GM12865 (cell line): ENCODE data around the gene BRD3OS.
A peak's percentile ranks its signal among the peaks of the same experiment; 100 is the strongest.

Experiments used
- DNase-seq: peaks from one replicate; pipeline ENCODE4 v3.0.0; 2010; ENCODE audit warnings: low read depth
- H3K4me3 ChIP-seq: 2 replicates; pipeline ENCODE4 v1.5.1; 2011; ENCODE audit warnings: mild to moderate bottlenecking, low read depth, low read length, control low read depth
- CTCF ChIP-seq: IDR thresholded peaks from 2 replicates; pipeline ENCODE4 v1.5.1; 2011; ENCODE audit warnings: low read length, control low read depth, low read depth, inconsistent platforms; ENCODE audit not compliant: insufficient read depth; ENCODE audit errors: missing control alignments

Gene BRD3OS

DNA sequence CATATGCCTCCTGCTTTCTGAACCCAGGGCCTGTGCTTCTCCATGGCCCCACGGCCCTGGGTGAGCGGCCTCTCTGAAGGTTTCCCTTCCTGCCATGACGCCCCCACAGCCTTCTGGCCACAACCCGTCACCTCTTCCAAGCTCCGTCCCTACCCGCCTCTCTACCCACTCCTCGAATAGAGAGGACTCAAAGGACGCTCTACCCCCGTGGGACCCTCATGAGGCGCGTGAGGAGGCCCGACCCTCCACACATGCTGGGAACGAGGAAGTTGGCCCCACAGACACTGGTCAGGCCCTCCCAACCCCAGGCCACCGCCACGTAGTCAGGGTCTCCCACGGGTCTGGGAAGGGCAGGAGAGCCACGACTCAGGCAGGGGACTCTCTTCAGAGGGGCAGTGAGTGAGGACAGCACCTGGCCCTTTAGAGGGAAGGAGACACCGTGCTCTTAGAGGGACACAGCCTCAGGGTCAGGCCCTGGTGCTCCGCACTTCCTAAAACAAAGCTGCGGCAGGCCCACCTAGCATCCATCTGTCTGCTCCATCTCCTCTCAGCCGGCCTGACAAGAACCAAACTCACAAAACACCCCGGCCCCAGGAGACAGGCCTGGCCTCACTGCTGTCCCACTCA, 37.3 kb downstream of the BRD3OS start:
- no peak for DNase-seq
- no peak for TF ChIP-seq CTCF
- H3K4me3 ChIP-seq: no peak overlapping the region

- H3K4me3 ChIP-seq: no peak overlapping the region
- no peak for DNase-seq
- TF ChIP-seq CTCF: no peak
Observed at GRCh38 chr9:134063088-134063570, 37.8 kb downstream of the BRD3OS start.

DNA sequence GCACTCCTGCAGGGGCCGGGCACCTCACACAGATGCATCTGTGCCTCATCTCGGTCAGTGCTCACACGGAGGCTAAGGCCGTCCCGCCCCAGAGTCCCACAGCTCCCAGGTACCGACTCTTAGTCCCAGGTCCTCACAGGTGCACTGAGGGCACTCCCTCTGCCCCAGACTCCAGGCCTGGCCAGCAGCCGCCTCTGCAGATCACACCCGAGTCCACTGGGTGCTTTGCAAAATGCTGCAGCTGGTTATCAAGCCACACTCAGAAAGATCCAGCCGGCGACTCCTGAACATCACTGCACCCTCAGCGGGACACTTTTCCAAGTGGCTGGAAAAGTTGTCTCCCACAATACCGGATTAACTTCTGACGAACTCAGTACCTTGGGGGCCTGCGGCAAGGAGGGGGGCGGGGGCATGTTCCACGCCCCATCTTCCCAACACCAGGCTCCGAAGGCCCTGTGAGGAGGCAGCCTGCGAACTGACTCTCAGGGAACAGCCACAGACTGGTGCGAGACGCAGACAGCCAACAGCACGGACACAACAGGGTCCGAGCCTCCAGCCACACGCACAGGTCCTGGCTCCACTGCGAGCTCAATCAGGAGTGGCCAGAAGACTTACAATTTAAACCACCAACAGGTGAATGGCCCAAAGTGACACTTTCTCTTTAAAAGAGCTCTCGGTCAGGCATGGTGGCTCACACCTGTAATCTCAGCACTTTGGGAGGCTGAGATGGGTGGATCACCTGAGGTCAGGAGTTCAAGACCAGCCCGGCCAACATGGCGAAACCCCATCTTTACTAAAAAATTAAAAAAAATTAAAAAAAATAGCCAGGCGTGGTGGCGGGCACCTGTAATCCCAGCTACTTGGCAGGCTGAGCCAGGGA, 38.5 kb downstream of the BRD3OS start:
- no peak for DNase-seq
- H3K4me3 ChIP-seq: no peak overlapping the region
- no peak for TF ChIP-seq CTCF

- no peak for TF ChIP-seq CTCF
- DNase-seq: no peak
- H3K4me3 ChIP-seq: no peak overlapping the region
Observed at GRCh38 chr9:134064711-134065110, 39.4 kb downstream of the BRD3OS start.

DNA sequence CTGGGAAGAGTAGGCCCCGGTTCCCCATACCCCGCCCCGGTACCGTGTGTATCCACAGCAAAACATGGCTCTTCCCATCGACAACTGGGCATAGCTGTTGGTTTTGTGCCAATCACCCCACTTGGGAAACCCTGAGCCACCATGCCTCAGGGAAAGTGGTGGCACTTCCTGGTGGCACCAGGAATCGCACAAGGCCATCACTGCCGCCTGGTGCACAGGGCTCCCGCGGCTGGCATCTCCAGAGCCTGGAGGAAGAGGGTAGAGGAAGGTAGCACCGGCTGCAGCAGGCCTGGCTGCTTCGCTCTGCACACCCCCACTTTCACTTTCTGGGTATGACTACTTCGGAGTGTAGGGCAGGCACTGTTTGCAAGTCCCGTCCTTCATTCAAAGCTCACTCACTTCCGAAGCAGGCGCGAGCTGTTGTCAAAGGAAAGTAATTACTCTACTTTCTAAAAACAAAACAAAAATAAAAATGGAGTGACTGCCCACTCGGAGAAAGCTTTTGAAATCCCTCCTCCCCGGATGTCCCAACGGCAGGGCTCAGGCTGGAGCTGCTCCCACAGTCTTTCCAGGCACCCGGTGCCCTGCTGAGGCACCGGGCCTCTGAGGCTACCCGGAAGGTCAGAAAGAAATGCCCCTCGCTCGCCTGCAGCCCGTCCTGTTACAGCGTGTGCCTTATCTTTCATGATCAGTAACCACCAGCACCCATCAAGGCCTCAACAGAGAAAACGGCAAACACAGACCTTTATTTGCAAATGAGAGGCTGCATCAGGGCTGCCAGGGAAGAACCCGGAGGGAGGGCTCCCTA, 40.5 kb downstream of the BRD3OS start:
- peak; percentile 91 for DNase-seq
- TF ChIP-seq CTCF: no peak
- H3K4me3 ChIP-seq: peak overlapping the region; percentile 88

- no peak for DNase-seq
- TF ChIP-seq CTCF: no peak
- H3K4me3 ChIP-seq: peak overlapping the region; percentile 88
Observed at GRCh38 chr9:134066526-134066912, 41.2 kb downstream of the BRD3OS start.
